Colonic mucosa (tissue), 4 donors: ENCODE measurements around the gene SLC3A2. TPM values are rescaled to one million over a fixed set of nuclear protein-coding genes. Genes with fewer than 3 reads are reported as not detected.

Experiments used
- DNase-seq: peaks from one replicate; pipeline ENCODE4 v3.0.0-alpha.2; 2020
- H3K27ac ChIP-seq: fragments of 200-600 bp; one replicate; pipeline ENCODE4 v1.8.0; 2021
- H3K27me3 ChIP-seq: fragments of 200-600 bp; one replicate; pipeline ENCODE4 v1.8.0; 2021
- H3K36me3 ChIP-seq: fragments of 200-600 bp; one replicate; pipeline ENCODE4 v1.8.0; 2021
- H3K4me1 ChIP-seq: fragments of 200-600 bp; one replicate; pipeline ENCODE4 v1.8.0; 2021; ENCODE audit warnings: mild to moderate bottlenecking
- H3K4me3 ChIP-seq: fragments of 200-600 bp; one replicate; pipeline ENCODE4 v1.8.0; 2021
- H3K9ac ChIP-seq, 2 donors: one replicate each; pipeline ENCODE4 v1.7.0; 2013; ENCODE audit warnings: control low read depth in 2 of 2, low read depth in 2 of 2, low read length in 2 of 2
- H3K9me3 ChIP-seq: fragments of 200-600 bp; one replicate; pipeline ENCODE4 v1.8.0; 2021
- CTCF ChIP-seq: fragments of 200-600 bp; IDR thresholded peaks from one replicate; pipeline ENCODE4 v1.8.0; 2022; ENCODE audit warnings: antibody characterized with exemption, mild to moderate bottlenecking
- intact Hi-C: fragments of 100-400 bp; cut with DNase I; formaldehyde crosslinking; loops from one replicate; pipeline ENCODE4 v1.14.1; 2022
- total RNA-seq, 2 donors: library from RNA; stranded (reverse); fragmentation: NEBNext Ultra II Directional in 1 of 2; extraction: Animal tissue kit (Norgen Biotek cat#: 25700) in 1 of 2; gene quantifications; one replicate each; pipeline ENCODE4 v1.2.1, GENCODE V29; 2021
- donor health status: healthy.
- donor health status: DM: no; HTN: no; CAD: no.
- donor health status: DM: no; HTN: no; CAD: no.

Gene SLC3A2
- total RNA-seq, 2 donors from 2014 or later: 70.4 to 116 TPM

DNA sequence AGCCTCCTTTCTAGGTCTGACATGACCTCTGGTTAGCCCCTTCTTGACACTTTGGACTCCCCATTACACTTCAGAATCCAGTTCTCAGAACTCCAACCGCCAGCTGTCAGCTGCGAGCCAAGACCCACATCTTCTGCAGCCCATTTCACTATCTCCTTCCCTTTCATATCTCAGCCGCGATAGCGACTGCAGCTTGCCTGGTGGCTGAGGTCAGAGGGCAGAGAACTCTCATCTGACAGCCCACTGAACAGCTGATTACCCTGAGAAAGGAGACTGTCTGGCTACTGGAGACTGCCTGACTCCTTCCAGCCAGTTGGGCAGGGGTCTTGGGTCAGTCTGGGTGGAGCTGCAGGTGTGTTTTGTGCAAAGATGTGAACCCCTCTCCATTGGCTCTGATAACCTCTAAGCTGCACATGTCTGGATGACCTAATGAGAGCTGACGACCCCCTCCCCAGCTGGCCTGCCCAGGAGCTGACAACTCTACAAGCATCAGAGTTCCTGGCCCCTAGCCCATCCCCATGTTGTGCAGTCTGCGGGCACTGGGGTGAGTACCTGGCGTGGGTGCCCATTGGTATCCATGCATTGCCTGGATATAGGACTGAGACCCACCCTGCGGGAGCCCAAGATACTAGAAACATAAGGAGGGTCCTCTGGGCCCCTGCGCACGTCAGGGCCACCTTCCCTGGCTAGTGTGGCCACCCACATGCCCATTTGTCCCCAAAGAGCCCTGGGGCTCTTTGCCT, 39.4 kb downstream of the SLC3A2 start:
- H3K4me1 ChIP-seq: no peaks in the 10 kb centered on the region
- H3K4me3 ChIP-seq: no peak overlapping the region
- H3K27ac ChIP-seq: no peak overlapping the region
- H3K27me3 ChIP-seq: peaks cover 27% of the 10 kb centered on the region
- no peak for DNase-seq
- TF ChIP-seq CTCF: no peak
- intact Hi-C loops: no loop called here
- no peaks in the 10 kb centered on the region for H3K9me3 ChIP-seq
- H3K9ac ChIP-seq: no peak overlapping the region
- H3K36me3 ChIP-seq: no peaks in the 10 kb centered on the region

- intact Hi-C loops: no loop called here
- no peak within 1 kb of the TSS for H3K27ac ChIP-seq
- no peaks in the 10 kb centered on the region for H3K9me3 ChIP-seq
- no peak for TF ChIP-seq CTCF
- H3K4me3 ChIP-seq: peak within 1 kb of the TSS; percentile 9
- peaks cover 38% of the 10 kb centered on the region for H3K27me3 ChIP-seq
- DNase-seq: peak; percentile 50
- peak within 1 kb of the TSS in 1 of 2 donors; percentile 49 for H3K9ac ChIP-seq
- no peaks in the 10 kb centered on the region for H3K36me3 ChIP-seq
- H3K4me1 ChIP-seq: no peaks in the 10 kb centered on the region
Observed at GRCh38 chr11:62921201-62921572, 40.5 kb downstream of the SLC3A2 start, which contains the start of gene CHRM1. Gene CHRM1 (minus strand): TSS chr11:62921363. CDS start chr11:62911100, 10,263 bp downstream.

- no peaks in the 10 kb centered on the region for H3K9me3 ChIP-seq
- H3K9ac ChIP-seq: peak overlapping the region in 1 of 2 donors; percentile 49
- no peak overlapping the region for H3K27ac ChIP-seq
- no peaks in the 10 kb centered on the region for H3K36me3 ChIP-seq
- no peaks in the 10 kb centered on the region for H3K4me1 ChIP-seq
- peak overlapping the region; percentile 9 for H3K4me3 ChIP-seq
- DNase-seq: peak; percentile 57
- intact Hi-C loops: no loop called here
- TF ChIP-seq CTCF: no peak
- peaks cover 43% of the 10 kb centered on the region for H3K27me3 ChIP-seq
Observed at GRCh38 chr11:62921573-62922188, 41.0 kb downstream of the SLC3A2 start.

- Histone ChIP-seq H3K4me1 (no peaks in the 10 kb centered on the region), H3K27ac (no peak overlapping the region), H3K4me3 (no peak overlapping the region), H3K27me3 (peaks cover 48% of the 10 kb centered on the region), H3K9me3 (no peaks in the 10 kb centered on the region), H3K36me3 (no peaks in the 10 kb centered on the region), H3K9ac (peak overlapping the region in 1 of 2 donors; percentile 49)
- TF ChIP-seq CTCF: no peak
- intact Hi-C loops: no loop called here
- DNase-seq: no peak
Observed at GRCh38 chr11:62922189-62922589, 41.5 kb downstream of the SLC3A2 start.

DNA sequence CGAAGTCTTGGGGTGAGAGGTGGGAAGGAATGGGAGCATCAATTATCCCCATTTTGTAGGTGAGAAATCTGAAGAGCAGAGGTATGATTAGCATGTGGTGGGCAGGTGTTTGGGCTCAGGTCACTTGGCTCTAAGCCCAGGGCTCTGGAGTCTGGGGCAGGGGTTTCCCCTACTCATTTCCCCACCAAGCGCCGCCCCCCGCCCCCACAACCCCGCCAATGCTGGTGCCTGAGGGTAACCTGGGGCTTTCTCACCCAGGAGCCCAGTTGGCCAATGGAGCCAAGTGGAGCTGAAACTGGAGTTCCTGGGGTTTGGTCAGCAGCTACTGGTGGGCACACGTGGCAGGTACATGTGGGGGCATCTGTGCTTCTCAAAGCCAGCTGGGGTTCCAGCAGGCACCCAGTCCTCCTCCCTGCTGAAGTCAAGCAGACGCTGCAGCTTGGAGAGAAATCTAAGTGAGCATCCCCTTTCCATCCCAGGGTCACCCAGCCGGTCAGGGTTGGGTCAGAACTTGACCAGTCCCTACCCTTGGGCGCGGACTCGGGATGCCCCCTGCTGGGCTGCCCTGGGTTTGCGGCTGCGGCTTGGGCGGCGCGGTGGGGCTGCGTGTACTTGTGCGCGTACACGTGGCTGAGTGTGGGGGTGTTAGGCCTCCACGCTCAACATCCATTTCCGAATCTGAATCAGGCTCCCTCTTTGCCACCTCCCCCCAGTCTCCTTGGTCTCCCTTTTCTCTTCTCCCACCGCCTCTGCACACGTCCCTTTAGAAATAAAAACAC, 42.1 kb downstream of the SLC3A2 start:
- H3K36me3 ChIP-seq: no peaks in the 10 kb centered on the region
- no peak for TF ChIP-seq CTCF
- H3K9me3 ChIP-seq: no peaks in the 10 kb centered on the region
- no peaks in the 10 kb centered on the region for H3K4me1 ChIP-seq
- peaks cover 55% of the 10 kb centered on the region for H3K27me3 ChIP-seq
- no peak overlapping the region for H3K9ac ChIP-seq
- H3K27ac ChIP-seq: no peak overlapping the region
- no peak overlapping the region for H3K4me3 ChIP-seq
- intact Hi-C loops: no loop called here
- no peak for DNase-seq
